ENCODE results near the gene CDH24.

Gene CDH24

GRCh38 chr14:23077962-23078361 is 20.6 kb upstream of the CDH24 start:
- no peak overlapping the region for H3K27ac ChIP-seq (ENCODE audit: low read depth, low read length, poor library complexity, severe bottlenecking)
- no peaks in the 10 kb centered on the region for H4K20me1 ChIP-seq (ENCODE audit: insufficient read depth, low read length)

GRCh38 chr14:23076785-23077408 is 19.6 kb upstream of the CDH24 start:
- Histone ChIP-seq H3K27me3 (ENCODE audit: insufficient read depth, low read length) (no peaks in the 10 kb centered on the region), H3F3A (ENCODE audit: insufficient read depth, low read length) (0 out of 2 replicates have a peak, but pooled peaks cover 5% of the 10 kb centered on the region), H3K9ac (ENCODE audit: low read length) (no peak overlapping the region), H3K36me3 (ENCODE audit: insufficient read depth, low read length) (peaks cover 81% of the 10 kb centered on the region), H3K4me1 (ENCODE audit: insufficient read depth, low read length, severe bottlenecking) (peaks cover 2% of the 10 kb centered on the region), H3K4me2 (ENCODE audit: low read length) (no peak overlapping the region), H3K4me3 (ENCODE audit: low read depth, low read length, poor library complexity, severe bottlenecking) (no peak overlapping the region), H3K9me3 (ENCODE audit: low read length) (no peaks in the 10 kb centered on the region), H3K27ac (ENCODE audit: low read depth, low read length, poor library complexity, severe bottlenecking) (no peak overlapping the region), H4K20me1 (ENCODE audit: insufficient read depth, low read length) (no peaks in the 10 kb centered on the region), H2AFZ (ENCODE audit: low read length) (no peak overlapping the region), H3K9me2 (ENCODE audit: low read depth, low read length) (no peaks in the 10 kb centered on the region), H3K79me2 (ENCODE audit: insufficient read depth, low read length) (no peaks in the 10 kb centered on the region)
- peak; percentile 65 for TF ChIP-seq CTCF (IDR thresholded peaks at IDR 0.05; ENCODE audit: low read length)
- no peak for TF ChIP-seq EZH2 (IDR thresholded peaks at IDR 0.05; ENCODE audit: borderline replicate concordance, low read length)

More at GRCh38 chr14:23077962-23078361, 20.6 kb upstream of the CDH24 start:
- Histone ChIP-seq H3K27me3 (ENCODE audit: insufficient read depth, low read length) (no peaks in the 10 kb centered on the region), H3K36me3 (ENCODE audit: insufficient read depth, low read length) (peaks cover 86% of the 10 kb centered on the region), H3K4me2 (ENCODE audit: low read length) (no peak overlapping the region), H3K9me3 (ENCODE audit: low read length) (no peaks in the 10 kb centered on the region), H2AFZ (ENCODE audit: low read length) (no peak overlapping the region), H3K4me1 (ENCODE audit: insufficient read depth, low read length, severe bottlenecking) (no peaks in the 10 kb centered on the region), H3K9me2 (ENCODE audit: low read depth, low read length) (no peaks in the 10 kb centered on the region), H3K79me2 (ENCODE audit: insufficient read depth, low read length) (no peaks in the 10 kb centered on the region), H3F3A (ENCODE audit: insufficient read depth, low read length) (0 out of 2 replicates have a peak, but pooled peaks cover 5% of the 10 kb centered on the region), H3K9ac (ENCODE audit: low read length) (no peak overlapping the region), H3K4me3 (ENCODE audit: low read depth, low read length, poor library complexity, severe bottlenecking) (no peak overlapping the region)
- TF ChIP-seq CTCF (IDR thresholded peaks at IDR 0.05; ENCODE audit: low read length) (no peak), EZH2 (IDR thresholded peaks at IDR 0.05; ENCODE audit: borderline replicate concordance, low read length) (no peak)

GRCh38 chr14:23074906-23075305 is 17.6 kb upstream of the CDH24 start:
- H3K36me3 ChIP-seq (ENCODE audit: insufficient read depth, low read length), result peaks cover 61% of the 10 kb centered on the region
- no peak overlapping the region for H3K9ac ChIP-seq (ENCODE audit: low read length)
- no peak overlapping the region for H3K27ac ChIP-seq (ENCODE audit: low read depth, low read length, poor library complexity, severe bottlenecking)
- no peaks in the 10 kb centered on the region for H3K9me2 ChIP-seq (ENCODE audit: low read depth, low read length)
- no peak overlapping the region for H2AFZ ChIP-seq (ENCODE audit: low read length)
- H3K4me1 ChIP-seq (ENCODE audit: insufficient read depth, low read length, severe bottlenecking), result peaks cover 17% of the 10 kb centered on the region
- H3K27me3 ChIP-seq (ENCODE audit: insufficient read depth, low read length), result no peaks in the 10 kb centered on the region
- H3K4me3 ChIP-seq (ENCODE audit: low read depth, low read length, poor library complexity, severe bottlenecking), result no peak overlapping the region
- no peak overlapping the region for H3K4me2 ChIP-seq (ENCODE audit: low read length)
- 0 out of 2 replicates have a peak, but pooled peaks cover 5% of the 10 kb centered on the region for H3F3A ChIP-seq (ENCODE audit: insufficient read depth, low read length)
- H4K20me1 ChIP-seq (ENCODE audit: insufficient read depth, low read length), result no peaks in the 10 kb centered on the region
- H3K9me3 ChIP-seq (ENCODE audit: low read length), result no peaks in the 10 kb centered on the region
- TF ChIP-seq EZH2 (IDR thresholded peaks at IDR 0.05; ENCODE audit: borderline replicate concordance, low read length) (no peak), CTCF (IDR thresholded peaks at IDR 0.05; ENCODE audit: low read length) (no peak)
- peaks cover 11% of the 10 kb centered on the region for H3K79me2 ChIP-seq (ENCODE audit: insufficient read depth, low read length)
